ENCODE measurements around the gene FBXL13.
A peak's percentile ranks its signal among the peaks of the same experiment; 100 is the strongest.

Gene FBXL13

DNA sequence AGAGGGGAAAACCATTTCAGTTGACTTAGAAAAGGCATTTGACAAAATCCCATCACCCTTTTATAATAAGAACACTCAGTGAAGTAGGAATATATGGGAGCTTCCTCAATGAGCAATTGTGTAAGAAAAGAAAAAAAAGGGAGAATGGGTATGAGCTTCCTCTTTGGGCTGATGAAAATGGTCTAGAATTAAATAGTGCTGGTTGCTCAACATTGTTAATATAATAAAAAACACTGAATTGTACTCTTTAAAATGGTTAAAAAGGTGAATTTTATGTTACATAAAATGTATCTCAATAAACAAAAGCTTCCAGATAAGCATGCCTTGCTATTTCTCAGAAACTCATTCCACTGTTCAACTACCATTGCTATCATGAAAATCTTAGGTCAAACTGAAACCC, 121.2 kb downstream of the FBXL13 start:
- Histone ChIP-seq H2AK5ac (ENCODE audit: low read length) (no peak overlapping the region), H3K56ac (ENCODE audit: low read length) (no peak overlapping the region), H4K8ac (ENCODE audit: low read depth, low read length) (no peak overlapping the region), H2BK5ac (ENCODE audit: low read length) (no peak overlapping the region), H3K23ac (ENCODE audit: low read length) (no peak overlapping the region), H3K79me1 (ENCODE audit: low read length) (no peaks in the 10 kb centered on the region), H2BK15ac (replicated peaks; ENCODE audit: low read depth) (no peak overlapping the region), H3K27me3 (ENCODE audit: insufficient read depth, low read length, poor library complexity) (no peaks in the 10 kb centered on the region), H3K4me3 (ENCODE audit: low read length) (no peak overlapping the region), H3K18ac (ENCODE audit: low read length) (no peak overlapping the region), H3K4me1 (ENCODE audit: control insufficient read depth, low read depth, low read length) (no peaks in the 10 kb centered on the region), H3K27ac (ENCODE audit: low read depth, low read length) (no peak overlapping the region), H4K5ac (ENCODE audit: low read length) (no peak overlapping the region), H3K79me2 (ENCODE audit: control insufficient read depth, insufficient read depth, low read length) (no peaks in the 10 kb centered on the region), H3K9ac (ENCODE audit: low read length) (no peak overlapping the region), H3K4me2 (ENCODE audit: low read length) (no peak overlapping the region), H3K4ac (ENCODE audit: low read depth, low read length) (no peak overlapping the region), H2BK120ac (ENCODE audit: low read depth, low read length) (no peak overlapping the region), H3K36me3 (ENCODE audit: control insufficient read depth, insufficient read depth, low read length) (no peaks in the 10 kb centered on the region)
- no peak for DNase-seq

DNA sequence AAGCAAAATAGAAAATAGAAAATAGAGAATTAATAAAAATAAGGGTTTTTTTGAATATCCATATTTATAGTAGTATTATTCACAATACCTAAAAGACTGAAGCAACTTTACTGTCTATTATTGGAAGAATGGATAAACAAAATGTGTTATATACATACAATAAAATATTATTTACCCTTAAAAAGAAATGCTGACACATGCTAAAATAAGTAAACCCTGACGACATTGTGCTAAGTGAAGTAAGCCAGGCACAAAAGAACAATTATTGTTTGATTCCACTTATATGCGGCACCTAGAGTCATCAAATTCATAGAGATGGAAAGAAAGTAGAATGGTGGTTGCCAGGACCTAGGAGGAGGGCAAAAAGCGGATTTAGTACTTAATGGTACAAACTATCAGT, 122.8 kb downstream of the FBXL13 start:
- Histone ChIP-seq H3K9ac (ENCODE audit: low read length) (no peak overlapping the region), H3K4ac (ENCODE audit: low read depth, low read length) (no peak overlapping the region), H3K18ac (ENCODE audit: low read length) (no peak overlapping the region), H4K5ac (ENCODE audit: low read length) (no peak overlapping the region), H3K4me2 (ENCODE audit: low read length) (no peak overlapping the region), H2BK5ac (ENCODE audit: low read length) (no peak overlapping the region), H3K23ac (ENCODE audit: low read length) (no peak overlapping the region), H3K56ac (ENCODE audit: low read length) (no peak overlapping the region), H3K79me2 (ENCODE audit: control insufficient read depth, insufficient read depth, low read length) (no peaks in the 10 kb centered on the region), H3K4me3 (ENCODE audit: low read length) (no peak overlapping the region), H2AK5ac (ENCODE audit: low read length) (no peak overlapping the region), H4K8ac (ENCODE audit: low read depth, low read length) (no peak overlapping the region), H3K27ac (ENCODE audit: low read depth, low read length) (no peak overlapping the region), H3K27me3 (ENCODE audit: insufficient read depth, low read length, poor library complexity) (no peaks in the 10 kb centered on the region), H3K36me3 (ENCODE audit: control insufficient read depth, insufficient read depth, low read length) (no peaks in the 10 kb centered on the region), H3K79me1 (ENCODE audit: low read length) (no peaks in the 10 kb centered on the region), H2BK120ac (ENCODE audit: low read depth, low read length) (no peak overlapping the region), H3K4me1 (ENCODE audit: control insufficient read depth, low read depth, low read length) (no peaks in the 10 kb centered on the region), H2BK15ac (replicated peaks; ENCODE audit: low read depth) (no peak overlapping the region)
- DNase-seq = no peak
- no CpG with 5 or more reads among the region's 3 CpGs for WGBS (ENCODE audit: extremely low coverage, insufficient coverage, low lambda C conversion rate)

DNA sequence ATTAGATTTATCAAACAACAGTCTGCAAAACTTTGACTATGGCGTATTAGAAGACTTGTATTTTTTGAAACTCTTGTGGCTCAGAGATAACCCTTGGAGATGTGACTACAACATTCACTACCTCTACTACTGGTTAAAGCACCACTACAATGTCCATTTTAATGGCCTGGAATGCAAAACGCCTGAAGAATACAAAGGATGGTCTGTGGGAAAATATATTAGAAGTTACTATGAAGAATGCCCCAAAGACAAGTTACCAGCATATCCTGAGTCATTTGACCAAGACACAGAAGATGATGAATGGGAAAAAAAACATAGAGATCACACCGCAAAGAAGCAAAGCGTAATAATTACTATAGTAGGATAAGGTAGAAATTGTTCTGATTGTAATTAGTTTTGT, 130.4 kb downstream of the FBXL13 start:
- Histone ChIP-seq H3K4me3 (ENCODE audit: low read length) (no peak overlapping the region), H3K56ac (ENCODE audit: low read length) (no peak overlapping the region), H2BK5ac (ENCODE audit: low read length) (no peak overlapping the region), H3K4ac (ENCODE audit: low read depth, low read length) (no peak overlapping the region), H4K5ac (ENCODE audit: low read length) (no peak overlapping the region), H3K9ac (ENCODE audit: low read length) (no peak overlapping the region), H3K23ac (ENCODE audit: low read length) (no peak overlapping the region), H3K27me3 (ENCODE audit: insufficient read depth, low read length, poor library complexity) (no peaks in the 10 kb centered on the region), H4K8ac (ENCODE audit: low read depth, low read length) (no peak overlapping the region), H3K18ac (ENCODE audit: low read length) (no peak overlapping the region), H2BK15ac (replicated peaks; ENCODE audit: low read depth) (peak overlapping the region; percentile 8), H3K36me3 (ENCODE audit: control insufficient read depth, insufficient read depth, low read length) (no peaks in the 10 kb centered on the region), H3K79me1 (ENCODE audit: low read length) (no peaks in the 10 kb centered on the region), H3K79me2 (ENCODE audit: control insufficient read depth, insufficient read depth, low read length) (no peaks in the 10 kb centered on the region), H3K27ac (ENCODE audit: low read depth, low read length) (no peak overlapping the region), H2AK5ac (ENCODE audit: low read length) (no peak overlapping the region), H3K4me2 (ENCODE audit: low read length) (no peak overlapping the region), H2BK120ac (ENCODE audit: low read depth, low read length) (no peak overlapping the region), H3K4me1 (ENCODE audit: control insufficient read depth, low read depth, low read length) (peaks cover 9% of the 10 kb centered on the region)
- DNase-seq = no peak
- WGBS (ENCODE audit: extremely low coverage, insufficient coverage, low lambda C conversion rate) = no CpG with 5 or more reads among the region's 4 CpGs

DNA sequence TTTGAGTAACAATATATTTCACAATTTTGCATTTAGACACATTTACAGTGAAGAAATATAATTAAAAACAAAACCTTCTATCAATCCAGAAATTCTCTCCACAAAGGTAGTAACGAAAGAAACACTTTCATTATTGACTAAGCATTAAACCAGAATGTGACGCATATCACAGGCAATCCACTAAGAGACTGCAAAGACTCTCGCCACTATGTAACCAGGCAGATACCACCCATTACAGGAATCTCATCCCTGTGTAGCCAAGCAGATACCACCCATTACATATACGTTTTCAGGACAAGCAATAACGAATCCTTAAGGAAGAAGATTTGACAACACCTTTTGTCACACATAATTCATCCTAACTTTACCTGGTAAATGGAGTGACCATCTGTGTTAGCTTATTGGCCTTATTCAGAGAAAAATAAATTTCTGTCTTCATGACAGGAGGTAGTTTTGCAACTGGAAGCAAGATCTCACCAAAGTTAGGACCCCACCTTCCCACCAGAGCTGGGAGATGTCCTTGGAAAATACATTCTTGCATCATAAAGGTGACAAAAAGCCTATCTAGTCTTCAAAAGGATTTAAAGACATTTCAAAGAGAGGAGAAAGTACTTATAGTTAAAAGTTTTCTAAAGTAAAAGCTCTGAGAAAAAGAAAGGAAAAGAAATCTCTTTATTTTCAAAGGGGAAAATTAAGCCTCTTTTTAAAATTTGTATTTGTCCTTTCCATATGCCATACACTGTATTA, 131.0 kb downstream of the FBXL13 start:
- H3K79me2 ChIP-seq (ENCODE audit: control insufficient read depth, insufficient read depth, low read length) = no peaks in the 10 kb centered on the region
- no CpG with 5 or more reads among the region's 5 CpGs for WGBS (ENCODE audit: extremely low coverage, insufficient coverage, low lambda C conversion rate)
- H3K36me3 ChIP-seq (ENCODE audit: control insufficient read depth, insufficient read depth, low read length) = no peaks in the 10 kb centered on the region
- H3K18ac ChIP-seq (ENCODE audit: low read length) = no peak overlapping the region
- no peak overlapping the region for H2BK15ac ChIP-seq (replicated peaks; ENCODE audit: low read depth)
- no peak overlapping the region for H4K5ac ChIP-seq (ENCODE audit: low read length)
- peak; percentile 78 for DNase-seq
- no peak overlapping the region for H2BK120ac ChIP-seq (ENCODE audit: low read depth, low read length)
- H4K8ac ChIP-seq (ENCODE audit: low read depth, low read length) = no peak overlapping the region
- H3K27me3 ChIP-seq (ENCODE audit: insufficient read depth, low read length, poor library complexity) = no peaks in the 10 kb centered on the region
- H3K56ac ChIP-seq (ENCODE audit: low read length) = no peak overlapping the region
- H3K4me2 ChIP-seq (ENCODE audit: low read length) = no peak overlapping the region
- H3K4me3 ChIP-seq (ENCODE audit: low read length) = no peak overlapping the region
- H2AK5ac ChIP-seq (ENCODE audit: low read length) = no peak overlapping the region
- no peak overlapping the region for H3K4ac ChIP-seq (ENCODE audit: low read depth, low read length)
- no peak overlapping the region for H2BK5ac ChIP-seq (ENCODE audit: low read length)
- no peaks in the 10 kb centered on the region for H3K79me1 ChIP-seq (ENCODE audit: low read length)
- H3K23ac ChIP-seq (ENCODE audit: low read length) = no peak overlapping the region
- H3K9ac ChIP-seq (ENCODE audit: low read length) = no peak overlapping the region
- no peak overlapping the region for H3K27ac ChIP-seq (ENCODE audit: low read depth, low read length)
- H3K4me1 ChIP-seq (ENCODE audit: control insufficient read depth, low read depth, low read length) = peaks cover 11% of the 10 kb centered on the region

DNA sequence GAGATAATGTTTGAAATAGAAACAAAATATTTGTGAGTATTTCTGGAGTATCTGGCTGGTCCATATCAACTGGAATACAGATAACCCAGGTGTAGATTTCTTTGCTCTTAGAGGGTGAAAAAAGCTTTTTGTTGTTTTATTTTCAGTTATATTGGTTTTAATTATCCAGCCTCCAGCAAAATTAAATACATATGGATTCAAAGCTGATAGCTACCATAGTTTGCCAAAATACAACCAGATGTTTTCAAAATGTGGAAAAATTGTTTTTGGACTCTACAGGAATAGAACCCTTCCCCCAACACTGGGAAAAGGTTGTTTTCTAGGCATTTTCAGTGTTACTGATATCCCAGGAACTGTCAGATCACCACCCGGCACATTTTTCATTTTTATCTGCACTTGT, 131.7 kb downstream of the FBXL13 start:
- Histone ChIP-seq H3K9ac (ENCODE audit: low read length) (no peak overlapping the region), H3K56ac (ENCODE audit: low read length) (no peak overlapping the region), H3K27me3 (ENCODE audit: insufficient read depth, low read length, poor library complexity) (no peaks in the 10 kb centered on the region), H2BK120ac (ENCODE audit: low read depth, low read length) (no peak overlapping the region), H4K5ac (ENCODE audit: low read length) (no peak overlapping the region), H3K36me3 (ENCODE audit: control insufficient read depth, insufficient read depth, low read length) (no peaks in the 10 kb centered on the region), H2BK15ac (replicated peaks; ENCODE audit: low read depth) (no peak overlapping the region), H4K8ac (ENCODE audit: low read depth, low read length) (no peak overlapping the region), H3K27ac (ENCODE audit: low read depth, low read length) (no peak overlapping the region), H2AK5ac (ENCODE audit: low read length) (no peak overlapping the region), H3K79me2 (ENCODE audit: control insufficient read depth, insufficient read depth, low read length) (no peaks in the 10 kb centered on the region), H3K23ac (ENCODE audit: low read length) (no peak overlapping the region), H3K4ac (ENCODE audit: low read depth, low read length) (no peak overlapping the region), H3K4me1 (ENCODE audit: control insufficient read depth, low read depth, low read length) (peaks cover 11% of the 10 kb centered on the region), H3K79me1 (ENCODE audit: low read length) (no peaks in the 10 kb centered on the region), H3K4me3 (ENCODE audit: low read length) (no peak overlapping the region), H3K18ac (ENCODE audit: low read length) (no peak overlapping the region), H3K4me2 (ENCODE audit: low read length) (no peak overlapping the region), H2BK5ac (ENCODE audit: low read length) (no peak overlapping the region)
- WGBS (ENCODE audit: extremely low coverage, insufficient coverage, low lambda C conversion rate) = no CpG with 5 or more reads among the region's 1 CpG
- no peak for DNase-seq

Data from mesendoderm (in vitro differentiated cells).